ENCODE results near the gene SNAPIN. TPM values are rescaled to one million over a fixed set of nuclear protein-coding genes. Genes with fewer than 3 reads are reported as not detected.
A peak's percentile ranks its signal among the peaks of the same experiment; 100 is the strongest.

SNAPIN gene
- total and polyA plus RNA-seq, 9 of the 15 experiments (the other 6 are each of a cell fraction or from before 2014, with no cell fraction given): 11.2 to 43.9 (median 32.3) TPM

GRCh38 chr1:153670859-153671627, 12.5 kb downstream of the SNAPIN start, which contains the start of gene ILF2 (continued):
- peak; percentile 84 to 88 for TF ChIP-seq HDAC1 (IDR thresholded peaks at IDR 0.05)
- peak in 1 of 2 experiments; percentile 79; a peak in 2 of 4 replicates for TF ChIP-seq SIN3A (IDR thresholded peaks at IDR 0.05; ENCODE audit: borderline replicate concordance in 2 of 2, control insufficient read depth in 1 of 2, low read depth in 2 of 2, low read length in 2 of 2)
- TF ChIP-seq NCOR1 (IDR thresholded peaks at IDR 0.05): 0 out of 2 replicates have a peak, but pooled peaks have one; percentile 9
- no peak for TF ChIP-seq PRPF4 (IDR thresholded peaks at IDR 0.05; ENCODE audit: insufficient read depth, low read depth, low read length, poor library complexity, severe bottlenecking)
- no peak for TF ChIP-seq KDM4B (IDR thresholded peaks at IDR 0.05; ENCODE audit: borderline replicate concordance in 2 of 2, low read depth in 1 of 2)
- TF ChIP-seq GTF2A2 (tag; IDR thresholded peaks at IDR 0.05): no peak
- no peak for TF ChIP-seq HEY1 (CRISPR knock-in tag; IDR thresholded peaks at IDR 0.05; ENCODE audit: borderline replicate concordance)
- TF ChIP-seq CCAR2 (IDR thresholded peaks at IDR 0.05; ENCODE audit: low read depth, low read length): no peak
- TF ChIP-seq MED1 (CRISPR knock-in tag; IDR thresholded peaks at IDR 0.05; ENCODE audit: borderline replicate concordance): no peak
- peak; percentile 97 for TF ChIP-seq ASH1L (IDR thresholded peaks at IDR 0.05; ENCODE audit: borderline replicate concordance, low read depth, partially characterized antibody)
- no peak for TF ChIP-seq HBP1 (CRISPR knock-in tag; IDR thresholded peaks at IDR 0.05)
- no peak; a peak in 2 of 4 replicates for TF ChIP-seq MAZ (CRISPR knock-in tag; conservative IDR thresholded peaks at IDR 0.05 in 1 of 2, IDR thresholded peaks at IDR 0.05 in 1 of 2)
- TF ChIP-seq, protein P1, sequence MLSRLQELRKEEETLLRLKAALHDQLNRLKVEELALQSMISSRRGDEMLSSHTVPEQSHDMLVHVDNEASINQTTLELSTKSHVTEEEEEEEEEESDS (CRISPR knock-in tag; IDR thresholded peaks at IDR 0.05): no peak
- TF ChIP-seq TARDBP (IDR thresholded peaks at IDR 0.05): peak; percentile 53; the same call in 1 of the 2 replicates
- TF ChIP-seq ZNF830 (CRISPR knock-in tag; IDR thresholded peaks at IDR 0.05): no peak
- no peak for TF ChIP-seq ZEB2 (IDR thresholded peaks at IDR 0.05)
- TF ChIP-seq CBX2 (IDR thresholded peaks at IDR 0.05; ENCODE audit: insufficient read depth, low read length, poor library complexity, severe bottlenecking): no peak
- TF ChIP-seq TCF7 (IDR thresholded peaks at IDR 0.05; ENCODE audit: borderline replicate concordance): no peak
- TF ChIP-seq ZNF584 (CRISPR knock-in tag; IDR thresholded peaks at IDR 0.05; ENCODE audit: low read depth): no peak
- TF ChIP-seq, protein P2, sequence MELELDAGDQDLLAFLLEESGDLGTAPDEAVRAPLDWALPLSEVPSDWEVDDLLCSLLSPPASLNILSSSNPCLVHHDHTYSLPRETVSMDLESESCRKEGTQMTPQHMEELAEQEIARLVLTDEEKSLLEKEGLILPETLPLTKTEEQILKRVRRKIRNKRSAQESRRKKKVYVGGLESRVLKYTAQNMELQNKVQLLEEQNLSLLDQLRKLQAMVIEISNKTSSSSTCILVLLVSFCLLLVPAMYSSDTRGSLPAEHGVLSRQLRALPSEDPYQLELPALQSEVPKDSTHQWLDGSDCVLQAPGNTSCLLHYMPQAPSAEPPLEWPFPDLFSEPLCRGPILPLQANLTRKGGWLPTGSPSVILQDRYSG (tag; conservative IDR thresholded peaks at IDR 0.05; ENCODE audit: low read depth): no peak
- TF ChIP-seq HMGXB4 (CRISPR knock-in tag; IDR thresholded peaks at IDR 0.05): peak; percentile 91; the same call in 1 of the 2 replicates
- no peak for TF ChIP-seq MYNN (IDR thresholded peaks at IDR 0.05)
- TF ChIP-seq MYNN (CRISPR knock-in tag; IDR thresholded peaks at IDR 0.05): no peak

All from K562 (cell line).